CD14-positive monocyte (primary cell): ENCODE results near the gene SLC4A4. TPM values are rescaled to one million over a fixed set of nuclear protein-coding genes. Genes with fewer than 3 reads are reported as not detected.

Experiments
- DNase-seq, 3 donors: peaks; one replicate each; pipeline ENCODE4 v3.0.0-alpha.2; 2011 to 2022
- H2AFZ ChIP-seq: 2 replicates; pipeline ENCODE4 v1.6.0; 2012; ENCODE audit warnings: mild to moderate bottlenecking, low read depth, low read length, inconsistent platforms; ENCODE audit not compliant: insufficient read depth, poor library complexity, severe bottlenecking
- H3K27ac ChIP-seq, 2 donors: 1 replicate in 1 of 2; 2 replicates in 1 of 2; pipeline ENCODE4 v1.5.1; 2012 to 2013; ENCODE audit warnings: low read length in 2 of 2, control low read depth in 1 of 2, inconsistent platforms in 1 of 2, low read depth in 1 of 2, mild to moderate bottlenecking in 1 of 2
- H3K27me3 ChIP-seq, 2 donors: one replicate each; pipeline versions ENCODE4 v1.6.0 to v1.6.1; 2011 to 2013; ENCODE audit warnings: low read length in 2 of 2; ENCODE audit not compliant: control insufficient read depth in 2 of 2, insufficient read depth in 2 of 2
- H3K36me3 ChIP-seq, 2 donors: replicated peaks in 1 of 2; 1 replicate in 1 of 2; 2 replicates in 1 of 2; pipeline versions ENCODE4 v1.5.1 to v1.6.1; 2012 to 2013; ENCODE audit warnings: low read length in 2 of 2, control low read depth in 1 of 2, inconsistent platforms in 1 of 2, mild to moderate bottlenecking in 1 of 2; ENCODE audit not compliant: insufficient read depth in 2 of 2, control insufficient read depth in 1 of 2
- H3K4me1 ChIP-seq, 2 donors: 1 replicate in 1 of 2; 2 replicates in 1 of 2; pipeline versions ENCODE4 v1.5.1 to v1.6.1; 2012 to 2013; ENCODE audit warnings: low read length in 2 of 2, control low read depth in 1 of 2, inconsistent platforms in 1 of 2, mild to moderate bottlenecking in 1 of 2, moderate library complexity in 1 of 2; ENCODE audit not compliant: insufficient read depth in 2 of 2, control insufficient read depth in 1 of 2
- H3K4me2 ChIP-seq: replicated peaks from 2 replicates; pipeline ENCODE3; 2012; ENCODE audit warnings: low read length, moderate library complexity, mild to moderate bottlenecking; ENCODE audit not compliant: poor library complexity, severe bottlenecking; ENCODE audit errors: extremely low read depth
- H3K4me3 ChIP-seq, 3 experiments: fragments of 200-600 bp in 1 of 3; sonication (generic) in 1 of 3; replicated peaks in 1 of 3; 1 replicate in 2 of 3; 2 replicates in 1 of 3; pipeline ENCODE4 v1.5.1; 2011 to 2013; ENCODE audit warnings: low read length in 3 of 3, mild to moderate bottlenecking in 3 of 3, control low read depth in 2 of 3, low read depth in 2 of 3, inconsistent platforms in 1 of 3, moderate library complexity in 1 of 3
- H3K79me2 ChIP-seq: 2 replicates; pipeline ENCODE4 v1.6.0; 2012; ENCODE audit warnings: mild to moderate bottlenecking, control low read depth, inconsistent platforms, low read length, moderate library complexity; ENCODE audit not compliant: insufficient read depth
- H3K9ac ChIP-seq: 2 replicates; pipeline ENCODE4 v1.6.0; 2017; ENCODE audit warnings: low read length, mild to moderate bottlenecking; ENCODE audit not compliant: insufficient read depth, poor library complexity, severe bottlenecking
- H3K9me3 ChIP-seq, 2 donors: replicated peaks in 1 of 2; 1 replicate in 1 of 2; 2 replicates in 1 of 2; pipeline versions ENCODE4 v1.5.1 to v1.6.1; 2012 to 2013; ENCODE audit warnings: low read length in 2 of 2, control low read depth in 1 of 2; ENCODE audit not compliant: control insufficient read depth in 1 of 2, insufficient read depth in 1 of 2
- H4K20me1 ChIP-seq: 2 replicates; pipeline ENCODE4 v1.6.0; 2012; ENCODE audit warnings: mild to moderate bottlenecking, low read length, control low read depth, moderate library complexity; ENCODE audit not compliant: insufficient read depth
- H3K27ac Mint-ChIP-seq, 7 donors: one replicate each; pipeline ENCODE4 v1.8.0; 2020; ENCODE audit warnings: mild to moderate bottlenecking in 7 of 7, mixed read lengths in 7 of 7, moderate library complexity in 6 of 7, inconsistent platforms in 2 of 7
- H3K27me3 Mint-ChIP-seq, 3 donors: one replicate each; pipeline ENCODE4 v1.8.0; 2021 to 2022; ENCODE audit warnings: low read depth in 3 of 3, mild to moderate bottlenecking in 3 of 3, mixed read lengths in 3 of 3, moderate library complexity in 3 of 3, inconsistent platforms in 1 of 3
- H3K36me3 Mint-ChIP-seq, 2 donors: one replicate each; pipeline ENCODE4 v1.8.0; 2020; ENCODE audit warnings: mixed read lengths in 2 of 2, inconsistent platforms in 1 of 2, mild to moderate bottlenecking in 1 of 2
- H3K4me1 Mint-ChIP-seq: one replicate; pipeline ENCODE4 v1.8.0; 2020; ENCODE audit warnings: mild to moderate bottlenecking, mixed read lengths
- H3K4me3 Mint-ChIP-seq, 2 donors: one replicate each; pipeline ENCODE4 v1.8.0; 2020; ENCODE audit warnings: mild to moderate bottlenecking in 2 of 2, mixed read lengths in 2 of 2, moderate library complexity in 1 of 2
- H3K9me3 Mint-ChIP-seq, 7 donors: one replicate each; pipeline ENCODE4 v1.8.0; 2020 to 2022; ENCODE audit warnings: mixed read lengths in 7 of 7, mild to moderate bottlenecking in 6 of 7, moderate library complexity in 6 of 7, inconsistent platforms in 2 of 7
- WGBS: methylation state at CpG from one replicate; pipeline ENCODE4 v1.1.5; 2013; ENCODE audit warnings: missing lambda C conversion rate; ENCODE audit not compliant: insufficient coverage; 5-methylcytosine and 5-hydroxymethylcytosine counted together
- intact Hi-C, 2 donors: fragments of 100-400 bp; cut with micrococcal nuclease; formaldehyde crosslinking; loops; one replicate each; pipeline versions ENCODE4 v1.15.0 to v1.15.1; 2023
- polyA plus RNA-seq, 3 donors: library from polyadenylated mRNA; depleted of rRNA in 1 of 3; unstranded in 2 of 3; stranded (reverse) in 1 of 3; fragments of 300-500 nt in 2 of 3; fragments of >200 nt in 1 of 3; fragmentation: Illumina TruSeq in 2 of 3; gene quantifications; 1 replicate in 2 of 3; 2 replicates in 1 of 3; pipeline ENCODE4 v1.2.3, GENCODE V29; 2012 to 2021
- TF ChIP-seq, protein P1 (sequence below): fragments of 200-600 bp; IDR thresholded peaks from one replicate; pipeline ENCODE4 v1.8.0; 2022; ENCODE audit warnings: antibody characterized with exemption, mild to moderate bottlenecking

The SLC4A4 gene
- polyA plus RNA-seq, 3 donors: 0.03 TPM; not detected in 2

DNA sequence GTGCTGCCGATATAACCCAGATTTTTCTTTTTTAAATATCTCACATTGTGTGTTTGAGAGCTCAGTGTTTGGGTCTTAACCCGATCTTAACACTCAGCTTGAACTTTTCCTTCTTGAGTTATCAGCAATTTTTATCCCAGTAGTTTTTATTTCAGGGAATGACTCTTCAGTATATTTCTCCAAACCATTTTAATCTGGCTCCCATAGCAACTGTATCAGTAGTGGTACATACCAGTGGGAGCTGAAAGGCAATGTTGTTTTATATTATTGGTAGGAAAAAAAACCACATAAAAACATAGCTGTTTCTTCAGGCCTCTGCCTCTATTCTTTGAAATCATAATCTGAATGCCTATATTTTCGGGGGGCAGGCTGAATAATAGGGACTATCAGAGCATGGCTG is 111.1 kb downstream of the SLC4A4 start:
- Histone ChIP-seq H3K27ac (no peak overlapping the region), H3K4me1 (no peaks in the 10 kb centered on the region), H4K20me1 (no peaks in the 10 kb centered on the region), H3K9ac (no peak overlapping the region), H3K36me3 (no peaks in the 10 kb centered on the region), H3K27me3 (no peaks in the 10 kb centered on the region), H2AFZ (no peak overlapping the region), H3K9me3 (no peaks in the 10 kb centered on the region), H3K4me3 (no peak overlapping the region), H3K79me2 (no peaks in the 10 kb centered on the region), H3K4me2 (no peak overlapping the region)
- no peak overlapping the region for H3K4me3 Mint-ChIP-seq
- H3K27ac Mint-ChIP-seq: no peak overlapping the region
- intact Hi-C loops: no loop called here
- H3K36me3 Mint-ChIP-seq: no peaks in the 10 kb centered on the region
- TF ChIP-seq, protein P1, sequence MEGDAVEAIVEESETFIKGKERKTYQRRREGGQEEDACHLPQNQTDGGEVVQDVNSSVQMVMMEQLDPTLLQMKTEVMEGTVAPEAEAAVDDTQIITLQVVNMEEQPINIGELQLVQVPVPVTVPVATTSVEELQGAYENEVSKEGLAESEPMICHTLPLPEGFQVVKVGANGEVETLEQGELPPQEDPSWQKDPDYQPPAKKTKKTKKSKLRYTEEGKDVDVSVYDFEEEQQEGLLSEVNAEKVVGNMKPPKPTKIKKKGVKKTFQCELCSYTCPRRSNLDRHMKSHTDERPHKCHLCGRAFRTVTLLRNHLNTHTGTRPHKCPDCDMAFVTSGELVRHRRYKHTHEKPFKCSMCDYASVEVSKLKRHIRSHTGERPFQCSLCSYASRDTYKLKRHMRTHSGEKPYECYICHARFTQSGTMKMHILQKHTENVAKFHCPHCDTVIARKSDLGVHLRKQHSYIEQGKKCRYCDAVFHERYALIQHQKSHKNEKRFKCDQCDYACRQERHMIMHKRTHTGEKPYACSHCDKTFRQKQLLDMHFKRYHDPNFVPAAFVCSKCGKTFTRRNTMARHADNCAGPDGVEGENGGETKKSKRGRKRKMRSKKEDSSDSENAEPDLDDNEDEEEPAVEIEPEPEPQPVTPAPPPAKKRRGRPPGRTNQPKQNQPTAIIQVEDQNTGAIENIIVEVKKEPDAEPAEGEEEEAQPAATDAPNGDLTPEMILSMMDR: no peak
- no peaks in the 10 kb centered on the region for H3K4me1 Mint-ChIP-seq
- DNase-seq: no peak
- peaks cover 0 to 2% (median 0%) of the 10 kb centered on the region in 7 donors for H3K9me3 Mint-ChIP-seq
- WGBS: 86% methylated on average over 1 of the region's 3 CpGs
- no peaks in the 10 kb centered on the region for H3K27me3 Mint-ChIP-seq

DNA sequence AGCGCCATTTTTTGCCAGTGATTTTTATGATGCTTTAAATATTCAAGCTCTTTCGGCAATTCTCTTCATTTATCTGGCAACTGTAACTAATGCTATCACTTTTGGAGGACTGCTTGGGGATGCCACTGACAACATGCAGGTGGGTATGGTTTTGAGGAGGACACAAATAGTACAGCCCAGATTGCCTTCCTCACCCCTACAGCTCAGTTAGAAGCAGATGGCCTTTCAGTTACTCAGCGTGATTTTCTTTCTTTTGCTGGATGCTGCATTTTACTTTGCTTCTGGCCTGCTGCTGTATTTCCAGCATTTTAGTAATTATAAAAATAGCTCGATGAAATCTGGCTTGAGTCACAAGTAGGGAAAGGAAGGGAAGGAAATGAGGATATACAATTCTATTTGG is 114.7 kb downstream of the SLC4A4 start:
- intact Hi-C loops: no loop called here
- Mint-ChIP-seq H3K4me1 (no peaks in the 10 kb centered on the region), H3K9me3 (peaks cover 0 to 3% (median 0%) of the 10 kb centered on the region in 7 donors), H3K36me3 (no peaks in the 10 kb centered on the region), H3K27ac (no peak overlapping the region), H3K4me3 (no peak overlapping the region), H3K27me3 (no peaks in the 10 kb centered on the region)
- Histone ChIP-seq H3K79me2 (no peaks in the 10 kb centered on the region), H3K4me3 (no peak overlapping the region), H3K9ac (no peak overlapping the region), H4K20me1 (no peaks in the 10 kb centered on the region), H3K4me1 (no peaks in the 10 kb centered on the region), H3K27ac (no peak overlapping the region), H3K36me3 (no peaks in the 10 kb centered on the region), H3K4me2 (no peak overlapping the region), H2AFZ (no peak overlapping the region), H3K9me3 (no peaks in the 10 kb centered on the region), H3K27me3 (no peaks in the 10 kb centered on the region)
- TF ChIP-seq, protein P1: no peak
- WGBS: 80% methylated on average over 1 of the region's 4 CpGs
- DNase-seq: no peak
